SK-N-SH treated with all-trans-retinoic acid at 6 μM for 48 hours (cell line): ENCODE data around the gene ZMYND11.

ENCODE experiments used
- ARNTL ChIP-seq: fragments of 450-650 bp; formaldehyde crosslinking; IDR thresholded peaks from 2 replicates; pipeline ENCODE4 v1.5.0; 2020; ENCODE audit warnings: low read depth, mild to moderate bottlenecking, moderate library complexity, borderline replicate concordance
- BACH2 ChIP-seq: fragments of 250-450 bp; sonication (Bioruptor Pico); IDR thresholded peaks from 2 replicates; pipeline ENCODE4 v1.9.0; 2021; ENCODE audit warnings: mild to moderate bottlenecking, borderline replicate concordance
- CSDC2 ChIP-seq: fragments of 250-450 bp; sonication (Bioruptor Pico); IDR thresholded peaks from 2 replicates; pipeline ENCODE4 v1.5.0; 2020; ENCODE audit warnings: mild to moderate bottlenecking, moderate library complexity
- OSR1 ChIP-seq: fragments of 250-450 bp; sonication (Bioruptor Pico); IDR thresholded peaks from 2 replicates; pipeline ENCODE4 v1.8.0; 2022; ENCODE audit warnings: moderate library complexity, mild to moderate bottlenecking, inconsistent platforms
- SNAI2 ChIP-seq: fragments of 250-450 bp; sonication (Bioruptor Pico); IDR thresholded peaks from 2 replicates; pipeline ENCODE4 v1.5.0; 2020; ENCODE audit warnings: mild to moderate bottlenecking, moderate library complexity
- ZFP3 ChIP-seq: fragments of 250-450 bp; sonication (Bioruptor Pico); IDR thresholded peaks from 2 replicates; pipeline ENCODE4 v1.5.0; 2020; ENCODE audit warnings: mild to moderate bottlenecking, moderate library complexity
- ZNF565 ChIP-seq: fragments of 450-650 bp; formaldehyde crosslinking; conservative IDR thresholded peaks from 2 replicates; pipeline ENCODE4 v1.5.0; 2020; ENCODE audit warnings: low read depth, mild to moderate bottlenecking, moderate library complexity
- ZNF70 ChIP-seq: fragments of 450-650 bp; formaldehyde crosslinking; IDR thresholded peaks from 2 replicates; pipeline ENCODE4 v1.5.0; 2020; ENCODE audit warnings: mild to moderate bottlenecking, moderate library complexity
- ZNF8 ChIP-seq: fragments of 450-650 bp; formaldehyde crosslinking; IDR thresholded peaks from 2 replicates; pipeline ENCODE4 v1.5.0; 2020; ENCODE audit warnings: mild to moderate bottlenecking, moderate library complexity
- TF ChIP-seq, protein P1 (sequence below): fragments of 250-450 bp; sonication (Bioruptor Pico); IDR thresholded peaks from 2 replicates; pipeline ENCODE4 v1.8.0; 2020; ENCODE audit warnings: mild to moderate bottlenecking, moderate library complexity, borderline replicate concordance

DNA sequence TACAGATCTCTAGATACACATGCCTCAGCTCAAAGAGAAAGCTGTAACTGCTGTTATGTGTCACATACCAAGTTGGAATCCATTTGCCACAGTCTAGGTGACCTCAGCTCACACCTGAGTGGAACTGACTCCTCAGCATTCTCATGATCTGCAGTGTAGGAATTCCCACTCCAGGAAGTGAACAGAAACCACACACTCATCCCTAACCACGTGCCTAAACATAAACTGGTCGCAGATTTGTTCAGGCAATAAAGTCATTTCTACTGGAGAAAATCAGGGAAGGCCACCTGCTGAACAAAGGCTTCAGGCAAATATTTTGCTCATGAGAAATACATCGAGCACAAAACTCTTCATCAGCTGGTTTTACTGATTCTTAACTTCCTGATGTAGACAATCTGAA, 23.0 kb upstream of the ZMYND11 start:
- no peak for TF ChIP-seq ZNF565 (CRISPR knock-in tag)
- TF ChIP-seq CSDC2 (CRISPR knock-in tag): no peak
- TF ChIP-seq, protein P1, sequence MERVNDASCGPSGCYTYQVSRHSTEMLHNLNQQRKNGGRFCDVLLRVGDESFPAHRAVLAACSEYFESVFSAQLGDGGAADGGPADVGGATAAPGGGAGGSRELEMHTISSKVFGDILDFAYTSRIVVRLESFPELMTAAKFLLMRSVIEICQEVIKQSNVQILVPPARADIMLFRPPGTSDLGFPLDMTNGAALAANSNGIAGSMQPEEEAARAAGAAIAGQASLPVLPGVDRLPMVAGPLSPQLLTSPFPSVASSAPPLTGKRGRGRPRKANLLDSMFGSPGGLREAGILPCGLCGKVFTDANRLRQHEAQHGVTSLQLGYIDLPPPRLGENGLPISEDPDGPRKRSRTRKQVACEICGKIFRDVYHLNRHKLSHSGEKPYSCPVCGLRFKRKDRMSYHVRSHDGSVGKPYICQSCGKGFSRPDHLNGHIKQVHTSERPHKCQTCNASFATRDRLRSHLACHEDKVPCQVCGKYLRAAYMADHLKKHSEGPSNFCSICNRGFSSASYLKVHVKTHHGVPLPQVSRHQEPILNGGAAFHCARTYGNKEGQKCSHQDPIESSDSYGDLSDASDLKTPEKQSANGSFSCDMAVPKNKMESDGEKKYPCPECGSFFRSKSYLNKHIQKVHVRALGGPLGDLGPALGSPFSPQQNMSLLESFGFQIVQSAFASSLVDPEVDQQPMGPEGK (CRISPR knock-in tag): no peak
- no peak for TF ChIP-seq ZNF70
- no peak for TF ChIP-seq ZFP3
- no peak for TF ChIP-seq OSR1 (CRISPR knock-in tag)
- no peak for TF ChIP-seq ARNTL (CRISPR knock-in tag)
- no peak for TF ChIP-seq BACH2 (CRISPR knock-in tag)
- TF ChIP-seq ZNF8 (CRISPR knock-in tag): no peak
- TF ChIP-seq SNAI2 (CRISPR knock-in tag): no peak
